Panc1 (cell line): Measurements from ENCODE around the gene SPTBN1. TPM values are rescaled to one million over a fixed set of nuclear protein-coding genes. Genes with fewer than 3 reads are reported as not detected.

Experiments
- ATAC-seq: fragments of 200-7000 bp; cut with Tn5 transposase; 2 replicates; pipeline ENCODE4 v1.9.1; 2020; ENCODE audit warnings: mild to moderate bottlenecking, moderate library complexity
- BruUV-seq: library from RNA; stranded (reverse); fragments of 400-500 nt; replicated peaks from 2 replicates; lab custom pipeline; 2021; lab: Mats Ljungman, UMichigan
- CTCF ChIA-PET: fragments of 300-600 bp; sonication (Branson Sonifier 250); formaldehyde crosslinking; loops from one replicate; lab custom pipeline; 2022; ENCODE audit warnings: antibody characterized with exemption; lab: Charles Lee
- POLR2A ChIA-PET: fragments of 300-600 bp; sonication (Branson Sonifier 250); formaldehyde crosslinking; loops from one replicate; lab custom pipeline; 2022; ENCODE audit warnings: antibody characterized with exemption; lab: Charles Lee
- DNase-seq: peaks from one replicate; pipeline ENCODE4 v3.0.0-alpha.2; 2010; ENCODE audit warnings: low read depth, low spot score
- H3K27ac ChIP-seq: 2 replicates; pipeline ENCODE4 v1.5.1; 2011; ENCODE audit warnings: mild to moderate bottlenecking, low read length, inconsistent platforms
- H3K27me3 ChIP-seq: fragments of 200-500 bp; sonication (Bioruptor generic); 2 replicates; pipeline ENCODE4 v1.6.0; 2014; ENCODE audit warnings: low read length, inconsistent platforms; ENCODE audit not compliant: control insufficient read depth, insufficient read depth
- H3K36me3 ChIP-seq: fragments of 200-500 bp; sonication (Bioruptor generic); 2 replicates; pipeline ENCODE4 v1.5.1; 2014; ENCODE audit warnings: inconsistent platforms, mild to moderate bottlenecking, low read length, moderate library complexity; ENCODE audit not compliant: control insufficient read depth, insufficient read depth
- H3K4me1 ChIP-seq: 2 replicates; pipeline ENCODE4 v1.5.1; 2011; ENCODE audit warnings: inconsistent platforms, mild to moderate bottlenecking, low read length, moderate library complexity; ENCODE audit not compliant: control insufficient read depth, insufficient read depth
- H3K4me3 ChIP-seq, 2 experiments: 2 replicates each; pipeline ENCODE4 v1.5.1; 2011 to 2012; ENCODE audit warnings: low read depth in 2 of 2, low read length in 2 of 2, mild to moderate bottlenecking in 2 of 2, inconsistent platforms in 1 of 2, moderate library complexity in 1 of 2
- H3K9me3 ChIP-seq: fragments of 200-500 bp; sonication (Bioruptor generic); 2 replicates; pipeline ENCODE4 v1.5.1; 2014; ENCODE audit warnings: low read depth, mild to moderate bottlenecking, inconsistent platforms, low read length, moderate library complexity; ENCODE audit not compliant: control insufficient read depth, insufficient read depth
- SIN3A ChIP-seq: IDR thresholded peaks from 2 replicates; pipeline ENCODE4 v1.6.1; 2012; ENCODE audit warnings: low read depth, mild to moderate bottlenecking, low read length, moderate library complexity, borderline replicate concordance; ENCODE audit not compliant: insufficient read depth
- TCF7L2 ChIP-seq: IDR thresholded peaks from 2 replicates; pipeline ENCODE4 v1.6.1; 2011; ENCODE audit warnings: mild to moderate bottlenecking, low read depth, low read length, inconsistent platforms
- in situ Hi-C: cut with HindIII; loops from 2 replicates; pipeline ENCODE4 v1.10.0; 2016; ENCODE audit warnings: low sequenced_read_pairs, low pct_unique_long_range_greater_than_20kb
- intact Hi-C: fragments of 100-400 bp; cut with micrococcal nuclease; formaldehyde crosslinking; loops from one replicate; pipeline ENCODE4 v1.10.0; 2022; ENCODE audit not compliant: unreplicated experiment
- total RNA-seq: library from RNA; stranded (reverse); gene quantifications from one replicate; pipeline ENCODE4 v1.2.1, GENCODE V29; 2021; ENCODE audit not compliant: unreplicated experiment
- TF ChIP-seq, protein P1 (sequence below): fragments of 450-650 bp; IDR thresholded peaks from 2 replicates; pipeline ENCODE4 v1.5.1; 2017; ENCODE audit warnings: mild to moderate bottlenecking
- TF ChIP-seq, protein P2 (sequence below), 2 experiments: IDR thresholded peaks; 2 replicates each; pipeline ENCODE4 v1.6.1; 2011 to 2012; ENCODE audit warnings: low read depth in 2 of 2, control low read depth in 1 of 2, low read length in 1 of 2, mild to moderate bottlenecking in 1 of 2, moderate library complexity in 1 of 2; ENCODE audit not compliant: insufficient read depth in 1 of 2

Gene SPTBN1
- total RNA-seq, 1 experiment from 2014 or later = 169 TPM

DNA sequence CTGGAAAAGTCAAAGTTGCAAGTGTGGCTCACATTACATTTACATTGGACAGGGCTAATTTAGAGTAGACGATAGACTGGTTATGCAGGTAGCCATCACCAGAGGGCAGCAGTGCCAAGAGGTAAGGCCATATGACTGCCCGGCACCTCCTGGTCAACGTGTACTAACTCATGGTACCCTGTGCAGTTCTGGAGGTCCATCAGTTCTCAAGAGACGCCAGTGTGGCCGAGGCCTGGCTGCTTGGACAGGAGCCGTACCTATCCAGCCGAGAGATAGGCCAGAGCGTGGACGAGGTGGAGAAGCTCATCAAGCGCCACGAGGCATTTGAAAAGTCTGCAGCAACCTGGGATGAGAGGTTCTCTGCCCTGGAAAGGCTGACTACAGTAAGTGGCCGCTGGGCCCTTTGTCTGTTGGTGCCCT, 201.5 kb downstream of the SPTBN1 start:
- H3K4me3 ChIP-seq = no peak overlapping the region
- ChIA-PET POLR2A (no interaction called here), CTCF (interaction anchor here (1.0 kb wide), 1 partner anchor 19 kb away, joined by 3 read pairs; no protein-coding TSS in a partner anchor)
- H3K9me3 ChIP-seq = no peaks in the 10 kb centered on the region
- DNase-seq (peak; percentile 8), ATAC-seq (peak; percentile 89)
- no peak overlapping the region for H3K27ac ChIP-seq
- H3K36me3 ChIP-seq = peaks cover 49% of the 10 kb centered on the region
- BruUV-seq = no TSS peak
- in situ Hi-C loops = no loop called here
- no peak for TF ChIP-seq SIN3A
- TF ChIP-seq, protein P1, sequence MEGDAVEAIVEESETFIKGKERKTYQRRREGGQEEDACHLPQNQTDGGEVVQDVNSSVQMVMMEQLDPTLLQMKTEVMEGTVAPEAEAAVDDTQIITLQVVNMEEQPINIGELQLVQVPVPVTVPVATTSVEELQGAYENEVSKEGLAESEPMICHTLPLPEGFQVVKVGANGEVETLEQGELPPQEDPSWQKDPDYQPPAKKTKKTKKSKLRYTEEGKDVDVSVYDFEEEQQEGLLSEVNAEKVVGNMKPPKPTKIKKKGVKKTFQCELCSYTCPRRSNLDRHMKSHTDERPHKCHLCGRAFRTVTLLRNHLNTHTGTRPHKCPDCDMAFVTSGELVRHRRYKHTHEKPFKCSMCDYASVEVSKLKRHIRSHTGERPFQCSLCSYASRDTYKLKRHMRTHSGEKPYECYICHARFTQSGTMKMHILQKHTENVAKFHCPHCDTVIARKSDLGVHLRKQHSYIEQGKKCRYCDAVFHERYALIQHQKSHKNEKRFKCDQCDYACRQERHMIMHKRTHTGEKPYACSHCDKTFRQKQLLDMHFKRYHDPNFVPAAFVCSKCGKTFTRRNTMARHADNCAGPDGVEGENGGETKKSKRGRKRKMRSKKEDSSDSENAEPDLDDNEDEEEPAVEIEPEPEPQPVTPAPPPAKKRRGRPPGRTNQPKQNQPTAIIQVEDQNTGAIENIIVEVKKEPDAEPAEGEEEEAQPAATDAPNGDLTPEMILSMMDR = peak; percentile 79
- H3K27me3 ChIP-seq = no peaks in the 10 kb centered on the region
- H3K4me1 ChIP-seq = no peaks in the 10 kb centered on the region
- intact Hi-C loops = no loop called here

DNA sequence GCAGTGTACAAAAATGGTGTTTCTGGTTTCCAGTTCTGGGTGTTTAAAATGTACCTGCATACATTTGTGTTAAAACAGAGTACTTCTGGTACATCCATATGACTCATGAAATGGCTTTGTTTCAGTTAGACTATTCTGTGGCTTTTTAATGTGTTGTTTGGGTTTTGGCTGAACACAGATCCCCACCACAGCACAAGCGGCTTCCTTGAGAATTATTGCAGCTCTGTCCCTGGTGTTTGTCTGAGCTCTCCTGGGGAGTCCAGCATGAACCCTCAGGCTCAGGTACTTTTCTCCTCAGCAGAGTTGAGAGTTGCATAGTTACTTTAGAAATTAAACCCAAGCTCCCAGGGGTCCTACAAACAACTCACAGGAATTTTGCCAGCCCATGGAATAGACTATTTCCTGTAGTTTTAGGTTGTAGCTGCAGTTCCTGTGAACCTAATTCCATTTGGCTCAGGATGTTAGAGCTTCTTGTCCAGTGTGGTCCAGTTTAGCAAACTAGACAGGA, 202.5 kb downstream of the SPTBN1 start:
- Histone ChIP-seq H3K4me1 (no peaks in the 10 kb centered on the region), H3K4me3 (no peak overlapping the region), H3K36me3 (peaks cover 48% of the 10 kb centered on the region), H3K27ac (no peak overlapping the region), H3K9me3 (no peaks in the 10 kb centered on the region), H3K27me3 (no peaks in the 10 kb centered on the region)
- BruUV-seq = no TSS peak
- ChIA-PET CTCF (no interaction called here), POLR2A (no interaction called here)
- intact Hi-C loops = no loop called here
- in situ Hi-C loops = no loop called here
- TF ChIP-seq SIN3A = no peak
- TF ChIP-seq, protein P2, sequence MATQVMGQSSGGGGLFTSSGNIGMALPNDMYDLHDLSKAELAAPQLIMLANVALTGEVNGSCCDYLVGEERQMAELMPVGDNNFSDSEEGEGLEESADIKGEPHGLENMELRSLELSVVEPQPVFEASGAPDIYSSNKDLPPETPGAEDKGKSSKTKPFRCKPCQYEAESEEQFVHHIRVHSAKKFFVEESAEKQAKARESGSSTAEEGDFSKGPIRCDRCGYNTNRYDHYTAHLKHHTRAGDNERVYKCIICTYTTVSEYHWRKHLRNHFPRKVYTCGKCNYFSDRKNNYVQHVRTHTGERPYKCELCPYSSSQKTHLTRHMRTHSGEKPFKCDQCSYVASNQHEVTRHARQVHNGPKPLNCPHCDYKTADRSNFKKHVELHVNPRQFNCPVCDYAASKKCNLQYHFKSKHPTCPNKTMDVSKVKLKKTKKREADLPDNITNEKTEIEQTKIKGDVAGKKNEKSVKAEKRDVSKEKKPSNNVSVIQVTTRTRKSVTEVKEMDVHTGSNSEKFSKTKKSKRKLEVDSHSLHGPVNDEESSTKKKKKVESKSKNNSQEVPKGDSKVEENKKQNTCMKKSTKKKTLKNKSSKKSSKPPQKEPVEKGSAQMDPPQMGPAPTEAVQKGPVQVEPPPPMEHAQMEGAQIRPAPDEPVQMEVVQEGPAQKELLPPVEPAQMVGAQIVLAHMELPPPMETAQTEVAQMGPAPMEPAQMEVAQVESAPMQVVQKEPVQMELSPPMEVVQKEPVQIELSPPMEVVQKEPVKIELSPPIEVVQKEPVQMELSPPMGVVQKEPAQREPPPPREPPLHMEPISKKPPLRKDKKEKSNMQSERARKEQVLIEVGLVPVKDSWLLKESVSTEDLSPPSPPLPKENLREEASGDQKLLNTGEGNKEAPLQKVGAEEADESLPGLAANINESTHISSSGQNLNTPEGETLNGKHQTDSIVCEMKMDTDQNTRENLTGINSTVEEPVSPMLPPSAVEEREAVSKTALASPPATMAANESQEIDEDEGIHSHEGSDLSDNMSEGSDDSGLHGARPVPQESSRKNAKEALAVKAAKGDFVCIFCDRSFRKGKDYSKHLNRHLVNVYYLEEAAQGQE (IDR thresholded peaks at IDR 0.05; ENCODE audit: insufficient read depth in 1 of 2, low read depth in 2 of 2, low read length in 1 of 2) = no peak
- TF ChIP-seq, protein P1 = no peak
- no peak for TF ChIP-seq TCF7L2
- DNase-seq (no peak), ATAC-seq (no peak)
